ENCODE data around the gene COPB2. TPM values are rescaled to one million over a fixed set of nuclear protein-coding genes. Genes with fewer than 3 reads are reported as not detected.

The COPB2 gene
- polyA plus RNA-seq, 1 donor (not counting 4 experiments of a cell fraction or from before 2014, with no cell fraction given) = 149 TPM

GRCh38 chr3:139327861-139328260 lies 61.6 kb downstream of the COPB2 start:
- FAIRE-seq (no peak), DNase-seq (ENCODE audit: low read depth, low spot score) (no peak)
- Histone ChIP-seq H3K9me3 (ENCODE audit: control insufficient read depth, low read depth, low read length) (no peaks in the 10 kb centered on the region), H3K27ac (ENCODE audit: control insufficient read depth, insufficient read depth, low read length) (no peak overlapping the region), H3K4me2 (ENCODE audit: control insufficient read depth, extremely low read depth, insufficient read depth, low read depth, low read length) (no peak overlapping the region), H3K27me3 (ENCODE audit: control insufficient read depth, extremely low read depth, insufficient read depth, low read length) (peaks cover 22% of the 10 kb centered on the region), H3K79me2 (ENCODE audit: control insufficient read depth, insufficient read depth, low read length) (no peaks in the 10 kb centered on the region), H3K9ac (ENCODE audit: control insufficient read depth, extremely low read depth, insufficient read depth, low read length) (no peak overlapping the region), H2AFZ (ENCODE audit: control insufficient read depth, low read length) (no peak overlapping the region), H4K20me1 (ENCODE audit: control insufficient read depth, extremely low read depth, insufficient read depth, low read length) (no peaks in the 10 kb centered on the region), H3K4me1 (ENCODE audit: control insufficient read depth, extremely low read depth, insufficient read depth, low read length) (no peaks in the 10 kb centered on the region), H3K4me3 (ENCODE audit: control insufficient read depth in 2 of 3, extremely low read depth in 1 of 3, insufficient read depth in 2 of 3, low read depth in 1 of 3, low read length in 3 of 3) (no peak overlapping the region), H3K9me1 (ENCODE audit: control insufficient read depth, extremely low read depth, insufficient read depth, low read length) (no peaks in the 10 kb centered on the region), H3K36me3 (ENCODE audit: control insufficient read depth in 2 of 2, extremely low read depth in 1 of 2, insufficient read depth in 2 of 2, low read length in 2 of 2) (no peaks in the 10 kb centered on the region)
- TF ChIP-seq EZH2 (IDR thresholded peaks at IDR 0.05; ENCODE audit: low read length) (no peak), CTCF (optimal IDR thresholded peaks at IDR 0.05 in 1 of 3, IDR thresholded peaks at IDR 0.05 in 1 of 3, conservative IDR thresholded peaks at IDR 0.05 in 1 of 3; ENCODE audit: extremely low read depth in 1 of 3, insufficient read depth in 2 of 3, low read length in 3 of 3) (no peak)
- dilution Hi-C loops (cut with MboI; ENCODE audit: extremely low pct_ligation_motif_present, low sequenced_read_pairs) = no loop called here

GRCh38 chr3:139327231-139327630 lies 62.2 kb downstream of the COPB2 start:
- Histone ChIP-seq H3K79me2 (ENCODE audit: control insufficient read depth, insufficient read depth, low read length) (no peaks in the 10 kb centered on the region), H3K27me3 (ENCODE audit: control insufficient read depth, extremely low read depth, insufficient read depth, low read length) (peaks cover 22% of the 10 kb centered on the region), H3K4me3 (ENCODE audit: control insufficient read depth in 2 of 3, extremely low read depth in 1 of 3, insufficient read depth in 2 of 3, low read depth in 1 of 3, low read length in 3 of 3) (no peak overlapping the region), H3K36me3 (ENCODE audit: control insufficient read depth in 2 of 2, extremely low read depth in 1 of 2, insufficient read depth in 2 of 2, low read length in 2 of 2) (no peaks in the 10 kb centered on the region), H3K27ac (ENCODE audit: control insufficient read depth, insufficient read depth, low read length) (no peak overlapping the region), H4K20me1 (ENCODE audit: control insufficient read depth, extremely low read depth, insufficient read depth, low read length) (no peaks in the 10 kb centered on the region), H3K9ac (ENCODE audit: control insufficient read depth, extremely low read depth, insufficient read depth, low read length) (no peak overlapping the region), H3K4me1 (ENCODE audit: control insufficient read depth, extremely low read depth, insufficient read depth, low read length) (no peaks in the 10 kb centered on the region), H2AFZ (ENCODE audit: control insufficient read depth, low read length) (no peak overlapping the region), H3K9me1 (ENCODE audit: control insufficient read depth, extremely low read depth, insufficient read depth, low read length) (no peaks in the 10 kb centered on the region), H3K9me3 (ENCODE audit: control insufficient read depth, low read depth, low read length) (no peaks in the 10 kb centered on the region), H3K4me2 (ENCODE audit: control insufficient read depth, extremely low read depth, insufficient read depth, low read depth, low read length) (no peak overlapping the region)
- TF ChIP-seq EZH2 (IDR thresholded peaks at IDR 0.05; ENCODE audit: low read length) (no peak), CTCF (optimal IDR thresholded peaks at IDR 0.05 in 1 of 3, IDR thresholded peaks at IDR 0.05 in 1 of 3, conservative IDR thresholded peaks at IDR 0.05 in 1 of 3; ENCODE audit: extremely low read depth in 1 of 3, insufficient read depth in 2 of 3, low read length in 3 of 3) (no peak)
- dilution Hi-C loops (cut with MboI; ENCODE audit: extremely low pct_ligation_motif_present, low sequenced_read_pairs) = no loop called here
- no peak for DNase-seq (ENCODE audit: low read depth, low spot score)
- no peak for FAIRE-seq
